Gastroesophageal sphincter (tissue), 3 donors: Measurements from ENCODE around the gene TUBB2B.

Experiments
- CTCF ChIP-seq, 4 experiments: fragments of 200-600 bp in 2 of 4; fragments of 450-650 bp in 2 of 4; sonication (generic) in 1 of 4; IDR thresholded peaks; one replicate each; pipeline ENCODE4 v1.5.1; 2017 to 2019; ENCODE audit warnings: antibody characterized with exemption in 4 of 4, mild to moderate bottlenecking in 2 of 4, moderate library complexity in 2 of 4
- POLR2A ChIP-seq, 2 donors: fragments of 450-650 bp; IDR thresholded peaks; one replicate each; pipeline ENCODE4 v1.6.1; 2017; ENCODE audit warnings: antibody characterized with exemption in 2 of 2, mild to moderate bottlenecking in 2 of 2, moderate library complexity in 1 of 2

DNA sequence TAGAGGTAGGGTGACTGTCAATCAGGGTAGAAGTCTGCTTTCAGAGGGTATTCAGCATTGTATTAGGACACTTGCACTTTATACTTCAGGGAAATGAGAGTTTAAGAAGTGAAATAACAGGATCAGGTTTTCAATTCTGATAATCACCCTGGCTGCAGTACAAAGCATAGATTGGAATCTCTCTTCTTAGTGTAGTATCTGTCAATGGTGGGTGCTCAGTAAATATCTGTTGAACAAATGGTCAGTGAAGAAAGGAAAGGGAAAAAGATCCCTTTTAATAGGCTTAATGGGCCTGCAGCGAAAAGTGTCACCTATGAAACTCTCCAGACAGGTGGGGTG, 18.7 kb downstream of the TUBB2B start:
- TF ChIP-seq CTCF (IDR thresholded peaks at IDR 0.05) (no peak), POLR2A (IDR thresholded peaks at IDR 0.05) (no peak)
